ENCODE data around the gene PLEKHA6.

DNA sequence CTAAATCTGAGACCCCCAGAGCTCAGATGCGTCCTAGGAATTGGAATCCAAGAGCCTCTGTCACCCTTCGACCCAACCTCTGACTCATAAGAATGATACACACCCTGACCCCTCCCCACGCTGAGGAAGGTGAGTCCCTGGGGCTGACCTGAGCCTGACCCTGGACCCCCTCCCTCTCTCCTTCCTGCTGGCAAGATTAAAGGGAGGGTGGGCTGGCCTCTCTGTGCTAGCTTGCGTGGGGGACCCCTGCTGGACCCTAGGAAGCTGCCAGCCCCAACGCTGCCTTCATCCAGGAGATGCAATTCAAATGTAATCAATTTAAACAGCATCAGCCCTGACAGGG lies 627 bp downstream of the PLEKHA6 start:
- TF ChIP-seq POLR2AphosphoS5 (IDR thresholded peaks at IDR 0.05) (no peak), POLR2A (IDR thresholded peaks at IDR 0.05) (no peak), EP300 (IDR thresholded peaks at IDR 0.05) (no peak)
- TF ChIP-seq, protein P1, sequence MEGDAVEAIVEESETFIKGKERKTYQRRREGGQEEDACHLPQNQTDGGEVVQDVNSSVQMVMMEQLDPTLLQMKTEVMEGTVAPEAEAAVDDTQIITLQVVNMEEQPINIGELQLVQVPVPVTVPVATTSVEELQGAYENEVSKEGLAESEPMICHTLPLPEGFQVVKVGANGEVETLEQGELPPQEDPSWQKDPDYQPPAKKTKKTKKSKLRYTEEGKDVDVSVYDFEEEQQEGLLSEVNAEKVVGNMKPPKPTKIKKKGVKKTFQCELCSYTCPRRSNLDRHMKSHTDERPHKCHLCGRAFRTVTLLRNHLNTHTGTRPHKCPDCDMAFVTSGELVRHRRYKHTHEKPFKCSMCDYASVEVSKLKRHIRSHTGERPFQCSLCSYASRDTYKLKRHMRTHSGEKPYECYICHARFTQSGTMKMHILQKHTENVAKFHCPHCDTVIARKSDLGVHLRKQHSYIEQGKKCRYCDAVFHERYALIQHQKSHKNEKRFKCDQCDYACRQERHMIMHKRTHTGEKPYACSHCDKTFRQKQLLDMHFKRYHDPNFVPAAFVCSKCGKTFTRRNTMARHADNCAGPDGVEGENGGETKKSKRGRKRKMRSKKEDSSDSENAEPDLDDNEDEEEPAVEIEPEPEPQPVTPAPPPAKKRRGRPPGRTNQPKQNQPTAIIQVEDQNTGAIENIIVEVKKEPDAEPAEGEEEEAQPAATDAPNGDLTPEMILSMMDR (IDR thresholded peaks at IDR 0.05), result no peak
